Ovary (tissue), 9 donors: Measurements from ENCODE around the gene C1QC. TPM values are rescaled to one million over a fixed set of nuclear protein-coding genes. Genes with fewer than 3 reads are reported as not detected.
A peak's percentile ranks its signal among the peaks of the same experiment; 100 is the strongest.
"Not testable (repeated sequence)": the region's sequence is repeated elsewhere in the genome, so short reads cannot be mapped to it uniquely, and the experiment has no call there.

Experiments used
- DNase-seq, 5 donors: peaks; one replicate each; pipeline ENCODE4 v3.0.0-alpha.2; 2019 to 2020
- H3K27ac ChIP-seq, 2 donors: fragments of 200-600 bp; one replicate each; pipeline versions ENCODE4 v1.5.1 to v1.8.0; 2019 to 2022
- H3K27me3 ChIP-seq: fragments of 200-600 bp; one replicate; pipeline ENCODE4 v1.8.0; 2022
- H3K36me3 ChIP-seq: fragments of 200-600 bp; sonication (generic); one replicate; pipeline ENCODE4 v1.5.1; 2019
- H3K4me1 ChIP-seq: one replicate; pipeline ENCODE4 v1.8.1; 2013; ENCODE audit warnings: mild to moderate bottlenecking, moderate library complexity; ENCODE audit not compliant: insufficient read depth
- H3K4me3 ChIP-seq: fragments of 200-600 bp; sonication (generic); one replicate; pipeline ENCODE4 v1.5.1; 2017
- H3K9me3 ChIP-seq, 2 donors: fragments of 200-600 bp in 1 of 2; sonication (generic) in 1 of 2; one replicate each; pipeline versions ENCODE4 v1.5.1 to v1.8.1; 2013 to 2019; ENCODE audit warnings: mild to moderate bottlenecking in 1 of 2, moderate library complexity in 1 of 2
- CTCF ChIP-seq, 3 donors: fragments of 450-650 bp in 2 of 3; fragments of 200-600 bp in 1 of 3; IDR thresholded peaks; one replicate each; pipeline versions ENCODE4 v1.5.1 to v1.8.0; 2016 to 2022; ENCODE audit warnings: antibody characterized with exemption in 3 of 3, mild to moderate bottlenecking in 1 of 3
- EP300 ChIP-seq: sonication (generic); formaldehyde crosslinking; IDR thresholded peaks from one replicate; pipeline ENCODE4 v1.6.1; 2017; ENCODE audit warnings: antibody characterized with exemption
- POLR2A ChIP-seq: fragments of 450-650 bp; IDR thresholded peaks from one replicate; pipeline ENCODE4 v1.6.1; 2017; ENCODE audit warnings: antibody characterized with exemption, mild to moderate bottlenecking, moderate library complexity
- WGBS, 3 donors: extraction: QIAGEN DNeasy Blood & Tissue Kit in 1 of 3; methylation state at CpG; one replicate each; pipeline versions ENCODE4 v1.1.5 to v1.1.7; 2013 to 2017; 5-methylcytosine and 5-hydroxymethylcytosine counted together
- intact Hi-C, 4 donors: fragments of 100-400 bp; cut with DNase I; formaldehyde crosslinking; loops; one replicate each; pipeline versions ENCODE4 v1.11.0 to v1.15.1; 2022 to 2023
- polyA plus RNA-seq, 2 donors: library from polyadenylated mRNA; stranded (reverse); fragments of 200-250 nt in 1 of 2; fragments of 350-450 nt in 1 of 2; fragmentation: Illumina TruSeq in 1 of 2; extraction: RNeasy Lipid Tissue Mini Kit (QIAGEN cat#74804) in 1 of 2; gene quantifications; one replicate each; pipeline ENCODE4 v1.2.3, GENCODE V29; 2013 to 2014
- total RNA-seq, 7 donors: library from RNA; depleted of rRNA in 2 of 7; stranded (reverse); fragments of >200 nt in 2 of 7; fragmentation: NEBNext Ultra II Directional in 3 of 7; extraction: Animal tissue kit (Norgen Biotek cat#: 25700) in 3 of 7; gene quantifications; one replicate each; pipeline versions ENCODE4 v1.1.0 to v1.2.4, GENCODE V29; 2016 to 2023
- donor health status: DM: no; HTN: no; CAD: no; lungs with moderate emphysema.
- donor health status: DM: no; HTN: no; CAD: no.
- donor health status: Bipolar disorder and iron deficiency.
- donor health status: DM: yes; HTN: yes; CAD: no.
- donor health status: DM: no; HTN: no; CAD: no.
- donor health status: DM: yes; HTN: yes; CAD: no.

The C1QC gene
- total and polyA plus RNA-seq, 9 donors: 30.2 to 136 (median 51.1) TPM

- Histone ChIP-seq H3K4me1 (no peaks in the 10 kb centered on the region), H3K9me3 (no peaks in the 10 kb centered on the region), H3K27me3 (no peaks in the 10 kb centered on the region), H3K36me3 (no peaks in the 10 kb centered on the region), H3K27ac (no peak overlapping the region), H3K4me3 (no peak overlapping the region)
- peak in 1 of 5 donors; percentile 42 for DNase-seq
- no peak for TF ChIP-seq POLR2A
- TF ChIP-seq CTCF (IDR thresholded peaks at IDR 0.05): no peak
- TF ChIP-seq EP300: no peak
- 14 to 23% (median 19%) methylated on average over 17 of the region's 17 CpGs for WGBS, 3 donors
- intact Hi-C loops: no loop called here
Measured at GRCh38 chr1:22673486-22674409, 30.3 kb downstream of the C1QC start.

GRCh38 chr1:22674410-22674749 is 30.9 kb downstream of the C1QC start:
- Histone ChIP-seq H3K4me1 (no peaks in the 10 kb centered on the region), H3K9me3 (no peaks in the 10 kb centered on the region), H3K27me3 (no peaks in the 10 kb centered on the region), H3K36me3 (no peaks in the 10 kb centered on the region), H3K27ac (no peak overlapping the region), H3K4me3 (no peak overlapping the region)
- WGBS, 3 donors: 30 to 39% (median 38%) methylated on average over 1 of the region's 1 CpG
- TF ChIP-seq POLR2A: no peak
- TF ChIP-seq CTCF (IDR thresholded peaks at IDR 0.05): no peak
- no peak for TF ChIP-seq EP300
- intact Hi-C loops: no loop called here
- no peak for DNase-seq

GRCh38 chr1:22676151-22676550 is 32.7 kb downstream of the C1QC start:
- H3K4me3 ChIP-seq, H3K27me3 ChIP-seq, DNase-seq, H3K36me3 ChIP-seq, intact Hi-C loops, H3K4me1 ChIP-seq, H3K27ac ChIP-seq, H3K9me3 ChIP-seq: not testable (repeated sequence)
- 86 to 88% (median 87%) methylated on average over 15 of the region's 15 CpGs for WGBS, 3 donors

GRCh38 chr1:22676916-22677583 is 33.6 kb downstream of the C1QC start:
- no peaks in the 10 kb centered on the region for H3K4me1 ChIP-seq
- H3K36me3 ChIP-seq: no peaks in the 10 kb centered on the region
- 80 to 86% (median 84%) methylated on average over 33 to 37 of the region's 37 CpGs for WGBS, 3 donors
- no peak overlapping the region for H3K4me3 ChIP-seq
- TF ChIP-seq EP300 (no peak), POLR2A (no peak), CTCF (IDR thresholded peaks at IDR 0.05) (no peak)
- no peaks in the 10 kb centered on the region for H3K9me3 ChIP-seq
- no peak overlapping the region for H3K27ac ChIP-seq
- intact Hi-C loops: no loop called here
- DNase-seq: no peak
- no peaks in the 10 kb centered on the region for H3K27me3 ChIP-seq
